ENCODE data around the gene PRKN.

DNA sequence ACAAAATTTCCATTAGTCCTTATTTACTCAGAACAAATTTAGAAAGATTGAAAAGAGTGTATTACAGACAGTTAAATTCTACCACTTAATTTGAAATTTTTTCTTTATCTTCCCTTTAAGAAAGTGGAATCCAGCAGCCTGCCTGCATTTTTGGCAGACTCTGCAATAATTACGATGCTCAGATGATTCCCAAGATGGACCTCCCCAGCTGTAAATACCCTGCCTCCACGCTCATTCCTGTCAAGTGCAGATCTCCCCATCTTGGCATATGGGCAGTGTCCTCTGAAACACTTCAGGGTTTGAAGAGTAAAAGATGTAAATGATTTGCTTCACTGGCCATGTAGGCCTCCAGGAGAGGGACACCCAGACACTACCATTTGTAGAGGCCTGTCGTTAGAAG is 471.2 kb downstream of the PRKN start:
- TF ChIP-seq, protein P1, sequence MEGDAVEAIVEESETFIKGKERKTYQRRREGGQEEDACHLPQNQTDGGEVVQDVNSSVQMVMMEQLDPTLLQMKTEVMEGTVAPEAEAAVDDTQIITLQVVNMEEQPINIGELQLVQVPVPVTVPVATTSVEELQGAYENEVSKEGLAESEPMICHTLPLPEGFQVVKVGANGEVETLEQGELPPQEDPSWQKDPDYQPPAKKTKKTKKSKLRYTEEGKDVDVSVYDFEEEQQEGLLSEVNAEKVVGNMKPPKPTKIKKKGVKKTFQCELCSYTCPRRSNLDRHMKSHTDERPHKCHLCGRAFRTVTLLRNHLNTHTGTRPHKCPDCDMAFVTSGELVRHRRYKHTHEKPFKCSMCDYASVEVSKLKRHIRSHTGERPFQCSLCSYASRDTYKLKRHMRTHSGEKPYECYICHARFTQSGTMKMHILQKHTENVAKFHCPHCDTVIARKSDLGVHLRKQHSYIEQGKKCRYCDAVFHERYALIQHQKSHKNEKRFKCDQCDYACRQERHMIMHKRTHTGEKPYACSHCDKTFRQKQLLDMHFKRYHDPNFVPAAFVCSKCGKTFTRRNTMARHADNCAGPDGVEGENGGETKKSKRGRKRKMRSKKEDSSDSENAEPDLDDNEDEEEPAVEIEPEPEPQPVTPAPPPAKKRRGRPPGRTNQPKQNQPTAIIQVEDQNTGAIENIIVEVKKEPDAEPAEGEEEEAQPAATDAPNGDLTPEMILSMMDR (IDR thresholded peaks at IDR 0.05): no peak
- no peak for TF ChIP-seq POLR2A (IDR thresholded peaks at IDR 0.05)
